HFF-Myc (cell line): Measurements from ENCODE around the gene STXBP6.
"Not testable (repeated sequence)": the region's sequence is repeated elsewhere in the genome, so short reads cannot be mapped to it uniquely, and the experiment has no call there.

ENCODE experiments used
- DNase-seq: peaks from one replicate; pipeline ENCODE4 v3.0.0-alpha.2; 2011; ENCODE audit warnings: low read depth; ENCODE audit errors: extremely low read depth
- H3K4me3 ChIP-seq: replicated peaks from 2 replicates; pipeline ENCODE4 v1.5.1; 2011; ENCODE audit warnings: low read depth, mild to moderate bottlenecking, control low read depth, low read length
- CTCF ChIP-seq: IDR thresholded peaks from 2 replicates; pipeline ENCODE4 v1.5.1; 2012; ENCODE audit warnings: mild to moderate bottlenecking, low read depth, low read length, control low read depth; ENCODE audit errors: missing control alignments

Gene STXBP6

GRCh38 chr14:24777678-24778077, 272.3 kb downstream of the STXBP6 start:
- no peak for DNase-seq
- TF ChIP-seq CTCF: no peak
- no peak overlapping the region for H3K4me3 ChIP-seq

GRCh38 chr14:24775950-24776349, 274.0 kb downstream of the STXBP6 start:
- TF ChIP-seq CTCF: no peak
- no peak overlapping the region for H3K4me3 ChIP-seq
- no peak for DNase-seq

GRCh38 chr14:24774187-24774915, 275.6 kb downstream of the STXBP6 start:
- H3K4me3 ChIP-seq: no peak overlapping the region
- no peak for TF ChIP-seq CTCF
- DNase-seq: no peak

GRCh38 chr14:24773564-24773963, 276.4 kb downstream of the STXBP6 start:
- not testable (repeated sequence) for H3K4me3 ChIP-seq

GRCh38 chr14:24766434-24766833, 283.5 kb downstream of the STXBP6 start:
- H3K4me3 ChIP-seq: no peak overlapping the region
- DNase-seq: no peak
- no peak for TF ChIP-seq CTCF

More at GRCh38 chr14:24773564-24773963, 276.4 kb downstream of the STXBP6 start:
- DNase-seq: not testable (repeated sequence)

- no peak for DNase-seq
- H3K4me3 ChIP-seq: no peak overlapping the region
Measured at GRCh38 chr14:24761141-24761540, 288.8 kb downstream of the STXBP6 start.

More at GRCh38 chr14:24761141-24761540, 288.8 kb downstream of the STXBP6 start:
- TF ChIP-seq CTCF: no peak
